Dermis microvascular lymphatic vessel endothelial cell (primary cell): Measurements from ENCODE around the gene CDH23. TPM values are rescaled to one million over a fixed set of nuclear protein-coding genes. Genes with fewer than 3 reads are reported as not detected.

Experiments used
- DNase-seq, 2 donors: peaks; one replicate each; pipeline versions ENCODE4 v3.0.0 to v3.0.0-alpha.2; 2010; ENCODE audit warnings: low read depth in 2 of 2
- total RNA-seq: library from RNA; depleted of rRNA; stranded (reverse); fragments of >200 nt; gene quantifications from 2 replicates; pipeline ENCODE4 v1.2.1, GENCODE V29; 2014

The CDH23 gene
- total RNA-seq, 1 donor from 2014 or later, result under 0.01 TPM

DNA sequence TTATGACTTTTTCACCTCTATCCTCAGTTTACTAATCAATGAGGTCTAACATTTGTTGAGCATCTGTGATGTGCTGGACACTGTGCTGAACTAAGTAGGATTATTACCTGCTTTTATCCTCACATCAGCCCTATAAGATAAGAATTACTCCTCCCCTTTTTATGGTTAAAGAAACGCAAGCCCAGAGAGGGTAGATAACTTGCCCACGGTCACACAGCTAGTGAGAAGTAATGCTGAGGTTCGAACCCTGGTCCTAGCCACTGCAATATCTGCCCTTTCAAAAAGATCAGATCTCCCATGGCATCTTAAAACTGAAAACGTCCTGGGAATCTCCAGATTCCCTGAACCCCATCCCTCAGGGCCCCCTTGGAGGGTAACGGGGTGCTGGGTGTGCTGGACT lies 204.6 kb downstream of the CDH23 start:
- no peak for DNase-seq

DNA sequence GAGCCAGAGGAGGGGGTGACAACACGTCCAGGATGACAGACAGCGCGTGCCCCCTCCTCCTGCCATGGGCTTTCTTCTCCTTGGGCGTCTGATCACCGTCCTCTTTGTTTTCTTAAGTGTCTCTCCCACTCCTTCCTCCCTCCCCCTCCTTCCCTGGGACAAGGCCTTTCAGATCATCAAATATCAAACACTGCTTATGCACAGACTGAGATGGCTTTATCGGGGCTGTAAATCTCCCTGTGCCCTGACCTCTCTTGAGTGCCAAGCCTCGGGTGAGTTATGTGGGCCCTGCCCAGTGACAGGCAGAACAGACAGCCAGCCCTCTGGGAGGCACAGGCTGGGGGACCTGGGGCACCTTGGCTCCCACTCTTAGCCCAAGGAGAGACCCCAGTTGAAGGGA lies 206.4 kb downstream of the CDH23 start:
- no peak for DNase-seq

DNA sequence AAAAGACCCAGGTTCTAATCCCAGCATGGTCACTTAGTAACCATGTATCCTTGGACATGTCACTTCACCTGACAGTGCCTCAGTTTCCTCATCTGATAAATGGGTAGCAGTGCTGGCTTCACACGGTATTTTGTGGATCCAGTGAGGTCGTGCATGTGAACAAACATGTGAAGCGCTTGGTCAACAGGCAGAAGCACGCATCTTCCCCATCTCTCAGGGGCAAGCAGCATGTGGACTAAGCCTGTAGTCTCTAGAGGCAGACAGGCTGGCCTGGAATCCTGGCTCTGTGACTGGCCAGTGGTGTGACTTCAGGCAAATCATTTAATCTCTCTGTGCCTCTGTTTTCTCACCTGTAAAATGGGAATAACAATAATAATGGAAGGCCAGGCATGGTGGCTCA lies 207.0 kb downstream of the CDH23 start:
- no peak for DNase-seq

DNA sequence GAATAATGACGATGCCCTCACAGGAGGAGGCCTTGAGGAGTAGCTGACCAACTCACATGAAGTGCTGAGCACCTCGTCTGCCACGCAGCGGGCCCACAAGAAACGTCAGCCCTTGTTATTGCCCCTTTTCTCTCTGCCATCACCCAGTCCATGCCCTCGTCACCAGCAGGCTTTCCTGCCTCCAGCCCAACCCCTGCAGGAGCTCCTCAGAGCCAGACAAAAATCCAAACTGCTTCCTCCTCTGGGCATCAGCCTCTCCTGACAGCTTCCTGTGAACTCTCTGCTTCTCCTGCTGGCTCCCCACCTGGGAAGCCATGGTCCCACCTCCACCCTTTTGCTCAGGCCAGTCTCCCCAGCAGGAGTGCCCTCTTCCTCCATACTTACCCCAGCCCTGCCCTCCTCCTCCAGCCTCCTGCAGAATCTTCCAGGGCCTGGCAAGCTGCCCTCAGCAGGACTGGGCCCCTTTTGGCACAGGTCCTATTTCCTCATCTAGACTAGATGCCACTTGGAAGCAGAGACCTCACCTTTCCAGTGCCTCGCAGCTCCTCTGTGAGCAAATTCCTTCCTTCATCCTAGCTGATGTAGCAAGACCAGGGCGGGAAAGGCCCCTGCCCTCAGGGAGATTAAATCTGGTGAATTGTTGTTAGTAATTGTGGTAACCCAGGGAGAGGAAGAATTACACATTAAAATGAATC lies 207.8 kb downstream of the CDH23 start:
- DNase-seq, result no peak

DNA sequence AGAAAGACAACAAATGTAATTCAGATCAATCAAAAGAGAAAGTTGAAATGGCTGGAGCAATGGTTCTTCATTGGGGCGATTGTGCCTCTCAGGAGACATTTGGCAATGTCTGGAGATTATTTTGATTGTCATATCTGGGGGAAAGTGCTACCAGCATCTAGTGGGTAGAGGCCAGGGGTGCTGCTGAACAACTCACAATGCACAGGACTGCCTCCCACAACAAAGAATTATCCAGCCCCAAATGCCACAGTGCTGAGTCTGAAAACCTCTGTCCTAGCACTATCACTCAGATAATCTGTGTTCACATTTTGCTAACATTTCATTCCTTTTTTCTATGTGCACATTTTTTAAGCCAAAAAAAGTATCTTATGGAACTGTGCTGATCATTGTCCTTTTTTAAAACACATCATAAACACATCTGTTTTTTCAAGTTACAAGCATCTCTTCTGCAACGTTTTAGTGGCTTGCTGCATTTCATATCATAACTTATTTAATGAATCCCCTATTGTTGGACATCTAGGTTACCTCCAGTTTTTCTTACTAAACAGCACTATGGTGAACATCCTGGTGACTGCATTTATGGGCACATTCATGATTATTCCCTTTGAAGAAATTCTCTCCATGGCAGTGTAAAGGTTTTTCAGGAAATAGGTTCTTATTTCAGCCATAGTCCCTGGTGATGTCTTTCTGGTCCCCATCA lies 208.7 kb downstream of the CDH23 start:
- DNase-seq, result no peak

DNA sequence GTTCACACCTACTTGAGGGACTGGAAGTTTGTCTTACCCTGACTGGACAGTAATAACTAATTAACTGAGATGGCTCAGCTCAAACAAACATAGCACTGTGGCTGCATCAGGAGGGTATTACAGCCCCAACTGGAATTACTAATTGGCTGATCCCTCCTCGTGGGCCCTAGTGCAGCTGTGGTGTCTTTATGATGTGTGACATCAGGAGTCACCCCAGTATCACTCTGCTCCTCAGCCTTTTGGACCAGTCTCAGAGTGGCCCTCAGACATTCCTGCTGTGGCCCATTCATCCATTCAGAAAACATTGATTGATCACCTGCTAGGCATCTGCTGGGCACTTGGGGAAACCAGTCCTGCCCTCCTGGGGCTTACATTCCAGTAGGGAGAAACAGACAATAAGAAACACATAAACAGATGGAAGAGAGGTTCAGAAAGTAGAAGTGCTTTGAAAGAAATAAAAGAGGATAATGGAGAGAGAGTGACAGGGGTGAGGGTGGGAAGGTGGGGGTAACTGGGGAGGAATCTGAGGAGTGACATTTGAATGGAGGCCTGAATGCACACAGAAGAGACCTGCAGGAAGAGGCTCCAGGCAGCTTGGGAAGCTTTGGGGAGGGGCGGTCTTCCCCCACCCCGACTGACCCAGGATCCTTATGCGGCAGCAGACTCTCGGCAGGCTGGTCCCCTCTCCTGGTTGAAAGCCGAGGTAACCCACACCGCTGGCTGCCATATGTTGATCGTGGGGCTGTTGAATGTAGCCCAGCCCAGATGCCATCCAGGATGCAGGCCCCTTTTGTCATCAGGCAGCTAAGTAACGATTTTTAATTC lies 209.7 kb downstream of the CDH23 start:
- DNase-seq, result no peak

DNA sequence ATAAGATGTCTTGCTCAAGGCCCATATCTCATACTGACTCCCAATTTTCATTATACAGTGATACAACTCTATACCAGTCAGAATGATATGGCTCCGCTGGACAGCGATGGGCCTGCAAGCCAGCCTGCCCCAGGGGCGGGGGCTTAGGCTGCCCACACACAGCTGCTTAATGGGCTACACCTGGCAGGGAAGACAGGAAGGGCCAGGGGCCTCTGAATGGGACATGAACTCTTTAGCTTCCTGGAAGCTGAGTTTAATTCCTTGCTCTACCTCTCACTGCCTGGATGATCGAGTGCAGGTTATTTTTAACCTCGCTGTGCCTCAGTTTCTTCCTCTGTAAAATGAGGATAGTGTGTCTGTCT lies 210.3 kb downstream of the CDH23 start:
- no peak for DNase-seq

DNA sequence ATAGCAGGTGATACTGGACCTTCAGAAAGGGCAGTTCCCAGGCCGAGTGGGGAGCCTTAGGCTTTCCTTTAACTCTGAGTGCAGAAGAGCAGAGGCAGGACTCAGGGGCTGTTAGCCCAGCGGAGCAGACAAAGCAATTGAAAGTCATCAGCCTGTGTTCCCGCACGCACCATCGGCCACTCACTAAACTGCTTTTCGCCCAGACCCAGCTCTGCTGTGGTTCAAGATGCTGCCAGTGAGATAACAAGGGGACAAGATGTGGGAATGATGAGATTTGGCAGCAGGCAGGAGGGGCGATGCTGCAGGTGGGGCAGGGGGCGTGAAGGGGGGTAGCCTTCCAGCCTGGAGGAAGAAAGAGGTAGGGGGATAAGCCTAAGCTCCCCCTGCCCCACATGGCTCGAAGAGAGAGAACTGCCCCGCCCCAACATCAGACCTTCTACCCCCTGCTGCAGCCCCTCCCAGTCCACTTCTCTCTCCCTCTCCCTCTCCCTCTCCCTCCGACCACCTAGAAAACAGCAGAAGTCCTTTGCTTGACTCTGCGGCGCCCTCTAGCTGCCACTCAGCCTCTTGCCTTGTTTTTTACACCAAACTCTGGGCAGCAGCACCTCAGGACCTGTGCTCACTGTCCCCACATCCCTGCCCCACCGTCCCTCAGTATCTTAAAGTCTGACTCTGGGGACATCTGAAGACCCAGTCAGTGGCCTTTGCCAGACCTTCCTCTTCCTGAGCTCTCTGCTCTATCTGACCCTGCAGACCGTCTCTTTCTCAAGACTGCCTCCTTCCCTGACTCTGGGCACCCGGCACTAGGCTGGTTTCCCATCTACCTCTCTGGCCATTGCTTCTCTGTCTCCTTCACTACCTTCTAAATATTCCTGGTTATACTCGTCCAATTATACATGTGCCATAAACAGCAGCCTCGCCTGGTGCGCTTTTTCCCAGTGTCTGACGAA lies 212.4 kb downstream of the CDH23 start:
- DNase-seq, result peak; percentile 33 to 70

DNA sequence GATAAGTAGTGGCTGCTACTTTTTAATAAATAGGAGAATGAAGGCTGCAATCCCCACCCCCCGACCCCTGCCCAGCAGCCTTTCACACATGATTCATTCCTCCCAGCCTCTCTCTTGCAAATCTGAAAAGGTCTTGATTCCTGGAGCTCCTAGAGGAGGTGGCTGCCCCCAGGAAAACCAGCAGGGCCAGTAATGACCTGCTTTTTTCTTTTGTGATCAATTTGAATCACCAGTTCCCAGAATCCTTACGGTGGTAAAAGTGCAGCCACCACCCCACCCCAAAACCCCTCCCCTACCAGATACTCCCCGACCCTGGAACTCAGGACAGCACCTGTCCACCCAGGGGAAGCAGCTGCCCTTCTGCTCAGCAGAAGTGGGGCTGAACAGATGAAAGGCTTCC lies 213.9 kb downstream of the CDH23 start:
- DNase-seq, result no peak

DNA sequence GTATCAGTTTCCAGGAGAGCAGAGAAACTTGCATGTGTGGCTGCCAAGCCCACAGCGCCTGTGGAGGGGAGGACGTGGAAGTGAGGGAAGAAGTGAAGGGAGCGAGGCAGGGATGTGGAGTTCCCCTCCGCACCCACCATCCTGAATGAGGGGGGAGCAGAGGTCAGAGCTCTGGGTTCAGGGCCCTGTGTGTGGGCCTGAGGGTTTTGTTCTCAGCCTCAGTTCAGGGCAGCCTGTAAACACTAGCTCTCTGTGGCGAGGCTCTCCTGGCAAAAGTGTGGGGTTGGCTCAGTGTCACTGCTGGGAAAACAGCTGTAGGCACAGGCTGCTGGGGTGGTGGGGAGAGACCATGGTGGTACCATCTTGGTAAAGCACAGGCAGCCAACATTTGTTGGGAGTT lies 214.4 kb downstream of the CDH23 start:
- DNase-seq, result no peak

DNA sequence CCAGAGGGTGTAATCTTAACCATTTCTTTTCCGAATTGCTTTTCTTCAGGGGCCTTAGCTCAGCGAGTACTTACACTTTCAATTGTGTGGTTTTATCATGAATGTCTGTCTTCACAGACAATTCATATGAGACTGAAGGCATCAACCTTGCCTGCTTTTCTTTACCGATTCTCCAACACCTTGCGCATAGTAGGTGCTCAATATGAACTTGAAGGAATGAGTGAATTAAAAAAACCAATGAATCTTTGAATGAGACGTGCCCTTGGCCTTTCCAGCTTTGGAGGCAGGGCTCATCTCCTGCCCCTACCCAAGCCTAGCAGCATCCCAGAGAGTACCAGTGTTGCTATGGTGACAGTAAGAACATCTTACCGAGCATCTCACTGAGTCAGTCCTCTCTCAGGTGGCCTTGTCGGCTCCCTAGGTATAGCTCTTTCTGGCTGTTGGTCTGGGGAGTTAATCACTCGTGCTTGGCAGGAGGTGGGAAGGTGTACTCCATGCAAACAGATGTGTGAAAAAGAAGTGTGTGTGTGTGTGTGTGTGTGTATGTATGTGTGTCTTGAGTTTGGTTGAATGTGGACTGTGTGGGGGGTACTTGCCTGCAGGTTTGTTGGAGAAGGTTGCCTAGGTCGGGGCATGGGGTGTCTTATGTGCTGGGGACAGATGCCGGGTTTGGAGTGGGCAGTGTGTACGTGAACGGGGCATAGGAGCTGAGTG lies 215.1 kb downstream of the CDH23 start:
- no peak for DNase-seq

DNA sequence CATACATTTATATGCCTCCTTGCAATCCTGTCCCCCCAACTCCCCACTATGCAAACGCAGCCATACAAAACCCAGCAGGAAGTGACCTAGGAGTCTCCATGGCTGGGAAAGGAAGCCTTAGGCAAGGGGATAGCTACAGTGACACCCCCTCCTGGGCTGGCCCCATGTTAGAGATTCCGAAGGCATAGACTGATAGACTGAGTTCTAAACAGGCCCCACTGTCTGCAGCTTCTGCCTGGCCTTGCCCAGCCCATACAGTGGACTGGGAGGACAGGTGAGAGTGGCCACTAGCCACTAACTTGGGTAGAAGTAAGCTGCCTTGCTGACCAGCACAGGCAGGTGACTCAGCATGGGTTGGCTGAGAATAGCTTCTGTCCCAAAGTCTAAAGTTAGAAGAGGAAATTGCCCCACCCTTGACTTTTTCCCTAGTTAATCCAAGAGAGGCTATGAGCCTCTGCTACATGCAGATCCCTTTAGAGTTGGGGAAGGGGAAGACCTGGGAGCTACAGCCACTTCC lies 216.6 kb downstream of the CDH23 start:
- DNase-seq, result peak in 1 of 2 donors; percentile 9

DNA sequence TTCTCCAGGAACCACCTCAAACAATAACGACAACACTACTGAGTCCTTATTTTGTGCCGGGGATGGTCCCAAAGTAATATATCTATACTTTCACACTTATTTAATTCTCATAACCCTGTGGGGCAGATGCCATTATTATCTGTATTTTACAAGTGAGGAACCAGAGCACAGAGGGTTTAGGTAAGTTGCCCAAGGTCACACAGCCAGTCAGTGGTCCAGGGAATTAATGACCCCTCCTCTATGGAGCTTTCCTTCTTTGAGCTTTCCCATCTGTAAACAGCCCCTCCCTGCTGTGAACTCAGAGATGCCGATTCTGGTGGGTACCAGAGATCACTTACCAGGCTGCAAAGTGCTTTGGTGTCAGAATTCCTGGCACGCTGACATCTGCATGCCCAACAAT lies 217.2 kb downstream of the CDH23 start:
- DNase-seq, result no peak

DNA sequence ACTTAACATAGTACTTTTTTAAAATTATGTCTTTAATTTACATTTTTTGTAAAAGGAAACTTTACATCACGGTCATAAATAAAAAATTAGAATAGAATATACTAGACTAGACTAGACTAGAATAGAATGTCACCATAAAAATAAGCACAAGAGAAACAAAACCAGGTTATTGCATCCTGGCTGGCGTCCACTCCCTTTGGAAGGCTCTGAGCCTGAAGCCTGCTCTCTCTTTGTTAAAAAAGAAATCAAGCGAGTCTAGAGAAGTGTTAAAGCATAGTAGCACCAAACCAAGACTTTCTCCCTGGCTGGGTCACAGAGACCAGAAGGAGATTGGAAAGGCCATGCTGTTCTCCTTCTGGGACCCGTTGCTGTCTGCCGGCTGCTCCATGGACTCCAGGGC lies 218.2 kb downstream of the CDH23 start:
- no peak for DNase-seq

DNA sequence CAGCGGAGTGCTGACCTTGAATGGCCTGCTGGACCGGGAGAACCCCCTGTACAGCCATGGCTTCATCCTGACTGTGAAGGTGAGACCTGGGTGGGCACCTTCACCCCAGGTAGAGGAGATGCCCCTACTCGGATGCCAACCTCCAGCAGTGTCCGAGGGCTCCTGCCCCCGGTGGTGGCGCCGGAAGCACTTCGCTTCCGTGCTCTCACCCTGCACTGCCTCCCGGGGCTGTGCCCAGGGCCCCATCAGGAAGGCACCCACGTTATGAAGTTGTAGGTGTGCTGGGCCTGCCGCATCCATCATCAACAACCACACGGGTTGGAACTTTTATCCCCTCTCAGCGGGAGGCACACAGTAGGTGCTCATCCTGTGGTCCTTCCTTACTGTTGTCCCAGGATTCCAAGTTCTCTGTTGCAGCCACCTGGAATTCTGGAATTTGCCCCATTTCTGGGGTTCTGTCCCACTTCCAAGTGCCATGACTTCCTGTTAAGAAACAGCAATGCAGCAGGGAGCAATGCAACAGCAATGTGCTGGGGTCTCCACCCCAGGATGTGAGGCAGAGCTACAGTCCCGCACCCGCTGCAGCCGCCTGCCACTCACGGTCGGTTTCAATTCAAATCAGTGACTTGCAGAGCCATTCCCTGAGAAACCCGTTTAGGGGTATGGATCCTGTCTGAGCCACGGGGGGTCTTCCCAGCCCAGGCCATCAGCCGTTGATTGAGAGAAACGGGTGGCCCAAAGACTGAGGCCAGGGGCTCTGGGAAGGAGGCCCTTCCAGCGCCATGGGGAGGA lies 219.0 kb downstream of the CDH23 start:
- DNase-seq, result no peak

DNA sequence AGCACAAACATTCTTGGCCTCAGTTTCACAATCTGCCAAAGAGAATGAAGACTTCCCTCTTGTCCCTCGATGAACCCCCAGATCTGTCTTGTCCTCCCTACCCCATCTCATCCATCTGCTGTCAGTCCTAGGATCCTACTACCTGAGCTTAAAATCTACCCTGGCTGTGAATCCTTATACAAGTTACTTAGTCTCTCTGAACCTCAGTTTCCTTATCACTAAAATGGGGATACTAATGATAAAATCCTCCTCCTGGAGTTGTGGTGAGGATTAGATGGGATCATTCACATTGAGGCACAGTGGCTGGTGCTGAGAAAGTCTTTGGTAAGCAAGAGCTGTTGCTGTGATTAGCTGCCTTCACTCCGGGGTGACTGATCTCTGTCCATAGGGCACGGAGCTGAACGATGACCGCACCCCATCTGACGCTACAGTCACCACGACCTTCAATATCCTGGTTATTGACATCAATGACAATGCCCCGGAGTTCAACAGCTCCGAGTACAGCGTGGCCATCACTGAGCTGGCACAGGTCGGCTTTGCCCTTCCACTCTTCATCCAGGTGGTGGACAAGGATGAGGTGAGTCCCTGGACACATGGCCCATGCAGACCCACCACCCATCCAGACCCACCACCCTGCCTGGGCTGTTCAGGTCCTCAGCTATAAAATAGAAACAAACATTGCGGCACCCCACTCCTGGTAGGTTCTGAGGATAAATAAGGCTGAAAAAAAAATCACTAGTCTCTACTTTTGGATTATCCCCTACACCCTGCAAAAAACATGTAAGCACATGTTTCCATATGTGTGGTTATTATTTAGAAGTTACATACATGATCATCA lies 220.3 kb downstream of the CDH23 start:
- no peak for DNase-seq

DNA sequence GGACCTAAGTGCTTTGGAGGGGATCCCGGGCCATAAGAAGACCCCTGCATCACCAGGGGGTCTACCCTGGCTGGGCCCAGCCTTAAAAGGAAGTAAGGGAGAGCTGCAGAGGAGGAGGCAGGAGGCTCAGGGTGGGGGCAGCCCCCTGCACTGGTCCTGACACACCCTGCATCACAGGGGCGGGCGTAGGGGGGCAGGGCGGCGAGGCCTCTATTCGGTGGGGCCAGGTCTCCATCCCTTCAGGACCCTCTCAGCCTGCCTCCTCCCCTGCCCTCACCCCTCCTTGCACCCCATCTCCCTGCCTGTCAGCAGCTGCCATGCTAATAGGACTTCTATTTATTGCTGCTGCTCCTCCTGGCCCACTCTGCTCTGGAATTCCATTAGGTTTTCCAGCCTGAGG lies 221.5 kb downstream of the CDH23 start:
- DNase-seq, result no peak

DNA sequence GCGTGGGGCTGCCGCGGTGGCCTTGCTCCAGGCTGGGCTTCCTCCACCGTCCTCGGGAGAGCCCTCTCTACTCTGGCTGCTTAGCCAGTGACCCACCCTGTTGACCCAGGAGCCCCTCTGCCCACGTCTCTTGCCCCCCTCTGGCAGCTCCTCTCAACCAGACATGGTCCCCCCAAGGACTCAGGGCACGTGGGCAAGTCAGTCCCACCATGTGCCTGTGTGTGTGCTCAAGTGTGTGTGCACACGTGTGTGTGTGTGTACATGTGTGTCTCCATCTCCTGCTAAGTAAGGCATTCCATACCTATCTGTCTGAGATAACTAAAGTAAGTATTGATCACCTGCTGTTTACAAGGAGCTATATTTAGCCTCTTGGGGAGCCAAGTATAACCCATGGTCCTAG lies 221.9 kb downstream of the CDH23 start:
- DNase-seq, result no peak

DNA sequence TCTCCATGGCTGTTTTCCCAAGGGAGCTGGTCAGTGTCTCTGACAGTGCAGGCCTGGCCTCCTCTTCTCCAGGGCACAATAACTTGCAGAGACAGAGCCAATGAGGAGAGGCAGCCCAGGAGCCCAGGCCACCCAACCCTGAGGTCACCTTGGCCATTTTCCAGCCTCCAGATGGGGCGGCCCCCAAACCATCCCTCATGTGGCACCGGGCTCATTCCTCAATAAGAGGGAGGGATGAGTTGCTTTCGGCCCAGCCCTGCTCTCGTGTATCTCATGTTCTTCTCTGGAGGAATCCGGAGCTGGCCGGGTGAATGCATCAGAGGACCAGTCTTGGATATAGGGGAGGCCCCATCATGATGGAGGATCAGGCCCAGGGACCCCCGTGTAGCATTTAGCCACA lies 223.9 kb downstream of the CDH23 start:
- DNase-seq, result no peak
